T-helper 9 cell (primary cell): ENCODE results near the gene SOCS3.
A peak's percentile ranks its signal among the peaks of the same experiment; 100 is the strongest.
"Not testable (repeated sequence)": the region's sequence is repeated elsewhere in the genome, so short reads cannot be mapped to it uniquely, and the experiment has no call there.

ENCODE experiments used
- DNase-seq: peaks from one replicate; pipeline ENCODE4 v3.0.0-alpha.2; 2020

The SOCS3 gene

GRCh38 chr17:78325076-78325687 is 34.7 kb downstream of the SOCS3 start:
- no peak for DNase-seq

- no peak for DNase-seq
These were observed 35.3 kb downstream of the SOCS3 start for GRCh38 chr17:78324391-78325075.

- DNase-seq: no peak
These were observed 36.0 kb downstream of the SOCS3 start for GRCh38 chr17:78323826-78324390.

GRCh38 chr17:78322858-78323455 is 36.9 kb downstream of the SOCS3 start:
- DNase-seq: no peak

- no peak for DNase-seq
These were observed 37.5 kb downstream of the SOCS3 start for GRCh38 chr17:78322327-78322857.

GRCh38 chr17:78318843-78319242 is 41.0 kb downstream of the SOCS3 start:
- DNase-seq: no peak

- DNase-seq: no peak
These were observed 41.5 kb downstream of the SOCS3 start for GRCh38 chr17:78318407-78318806.

GRCh38 chr17:78317794-78318400 is 42.0 kb downstream of the SOCS3 start:
- DNase-seq: no peak

- no peak for DNase-seq
These were observed 42.7 kb downstream of the SOCS3 start for GRCh38 chr17:78316867-78317789.

GRCh38 chr17:78316115-78316866 is 43.6 kb downstream of the SOCS3 start:
- DNase-seq: no peak

- DNase-seq: peak; percentile 19
These were observed 44.3 kb downstream of the SOCS3 start for GRCh38 chr17:78315355-78316114.

- DNase-seq: no peak
These were observed 45.1 kb downstream of the SOCS3 start for GRCh38 chr17:78314683-78315354.

- DNase-seq: peak; percentile 52
These were observed 45.9 kb downstream of the SOCS3 start for GRCh38 chr17:78313735-78314648.

- not testable (repeated sequence) for DNase-seq
These were observed 50.1 kb downstream of the SOCS3 start for GRCh38 chr17:78309659-78310255.

- no peak for DNase-seq
These were observed 51.8 kb downstream of the SOCS3 start for GRCh38 chr17:78307887-78308638.

GRCh38 chr17:78306913-78307312 is 53.0 kb downstream of the SOCS3 start:
- DNase-seq: no peak
